DOHH2 (cell line): ENCODE measurements around the gene GNLY.
"Not testable (repeated sequence)": the region's sequence is repeated elsewhere in the genome, so short reads cannot be mapped to it uniquely, and the experiment has no call there.

Experiments
- H3F3A ChIP-seq: fragments of 200-600 bp; sonication (generic), shearing (Covaris generic); 2 replicates; pipeline ENCODE4 v1.6.0; 2016; ENCODE audit warnings: antibody characterized with exemption, mild to moderate bottlenecking; ENCODE audit not compliant: control insufficient read depth, insufficient read depth
- H3K27ac ChIP-seq: fragments of 200-600 bp; sonication (generic); 2 replicates; pipeline ENCODE4 v1.5.1; 2014; ENCODE audit warnings: low read depth, mild to moderate bottlenecking, low read length, moderate library complexity
- H3K27me3 ChIP-seq: fragments of 200-600 bp; sonication (generic); 2 replicates; pipeline ENCODE4 v1.6.1; 2014; ENCODE audit warnings: mild to moderate bottlenecking, low read length, mixed read lengths; ENCODE audit not compliant: control insufficient read depth
- H3K36me3 ChIP-seq: fragments of 200-600 bp; sonication (generic); 2 replicates; pipeline ENCODE4 v1.6.1; 2014; ENCODE audit warnings: mild to moderate bottlenecking, low read length, moderate library complexity, mixed read lengths; ENCODE audit not compliant: control insufficient read depth
- H3K4me1 ChIP-seq: fragments of 200-600 bp; sonication (generic); 2 replicates; pipeline ENCODE4 v1.6.1; 2014; ENCODE audit warnings: mild to moderate bottlenecking, low read length, mixed read lengths; ENCODE audit not compliant: control insufficient read depth
- H3K4me2 ChIP-seq: fragments of 200-600 bp; sonication (generic); 2 replicates; pipeline ENCODE4 v1.6.0; 2014; ENCODE audit warnings: mild to moderate bottlenecking, low read length, moderate library complexity
- H3K4me3 ChIP-seq: fragments of 200-600 bp; sonication (generic); 2 replicates; pipeline ENCODE4 v1.5.1; 2014; ENCODE audit warnings: mild to moderate bottlenecking, low read length, mixed read lengths
- H3K79me2 ChIP-seq: fragments of 200-600 bp; sonication (generic); 2 replicates; pipeline ENCODE4 v1.6.1; 2014; ENCODE audit warnings: mild to moderate bottlenecking, low read length, mixed read lengths; ENCODE audit not compliant: control insufficient read depth
- H3K9me2 ChIP-seq: fragments of 200-600 bp; sonication (generic); replicated peaks from 2 replicates; pipeline ENCODE4 v1.6.1; 2014; ENCODE audit warnings: mild to moderate bottlenecking, low read length, mixed read lengths; ENCODE audit not compliant: control insufficient read depth
- H3K9me3 ChIP-seq: fragments of 200-600 bp; sonication (generic); 2 replicates; pipeline ENCODE4 v1.6.1; 2014; ENCODE audit warnings: antibody characterized with exemption, low read length, mixed read lengths; ENCODE audit not compliant: control insufficient read depth, insufficient read depth
- H4K20me1 ChIP-seq: fragments of 200-600 bp; sonication (generic); 2 replicates; pipeline ENCODE4 v1.6.0; 2014; ENCODE audit warnings: low read depth, mild to moderate bottlenecking, antibody characterized with exemption, low read length, moderate library complexity; ENCODE audit not compliant: control insufficient read depth, insufficient read depth
- EZH2phosphoT487 ChIP-seq: fragments of 200-600 bp; sonication (generic); IDR thresholded peaks from 2 replicates; pipeline ENCODE4 v1.6.1; 2017; ENCODE audit warnings: borderline replicate concordance, mild to moderate bottlenecking, antibody characterized with exemption, low read length, moderate library complexity, mixed read lengths
- TF ChIP-seq, protein P1 (sequence below): fragments of 200-600 bp; sonication (generic); IDR thresholded peaks from one replicate; pipeline ENCODE4 v1.5.1; 2014; ENCODE audit warnings: antibody characterized with exemption, mild to moderate bottlenecking, low read depth, low read length; ENCODE audit not compliant: poor library complexity, severe bottlenecking

GNLY gene

DNA sequence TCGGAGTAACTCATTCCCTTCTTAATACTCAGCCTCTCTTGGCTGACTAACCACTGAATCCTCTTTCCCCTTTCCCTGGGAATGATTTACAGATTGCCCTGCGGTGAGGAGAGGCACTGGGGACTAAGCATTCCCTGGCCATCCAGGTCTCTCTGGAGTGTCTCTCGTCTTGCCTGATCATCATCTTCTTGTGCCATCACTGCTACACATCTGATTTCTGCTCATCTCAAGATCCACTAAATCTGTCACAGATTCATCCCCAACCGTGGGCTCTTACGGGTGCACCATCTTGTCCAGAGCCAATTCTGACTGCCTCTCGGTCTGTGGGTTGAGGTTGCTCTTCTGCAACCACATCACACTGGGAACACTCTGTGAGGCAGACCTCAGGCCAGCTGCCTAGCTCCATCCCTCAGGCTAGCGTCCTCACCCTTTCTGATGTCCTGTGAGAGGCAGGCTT, 38.2 kb upstream of the GNLY start:
- TF ChIP-seq, protein P1, sequence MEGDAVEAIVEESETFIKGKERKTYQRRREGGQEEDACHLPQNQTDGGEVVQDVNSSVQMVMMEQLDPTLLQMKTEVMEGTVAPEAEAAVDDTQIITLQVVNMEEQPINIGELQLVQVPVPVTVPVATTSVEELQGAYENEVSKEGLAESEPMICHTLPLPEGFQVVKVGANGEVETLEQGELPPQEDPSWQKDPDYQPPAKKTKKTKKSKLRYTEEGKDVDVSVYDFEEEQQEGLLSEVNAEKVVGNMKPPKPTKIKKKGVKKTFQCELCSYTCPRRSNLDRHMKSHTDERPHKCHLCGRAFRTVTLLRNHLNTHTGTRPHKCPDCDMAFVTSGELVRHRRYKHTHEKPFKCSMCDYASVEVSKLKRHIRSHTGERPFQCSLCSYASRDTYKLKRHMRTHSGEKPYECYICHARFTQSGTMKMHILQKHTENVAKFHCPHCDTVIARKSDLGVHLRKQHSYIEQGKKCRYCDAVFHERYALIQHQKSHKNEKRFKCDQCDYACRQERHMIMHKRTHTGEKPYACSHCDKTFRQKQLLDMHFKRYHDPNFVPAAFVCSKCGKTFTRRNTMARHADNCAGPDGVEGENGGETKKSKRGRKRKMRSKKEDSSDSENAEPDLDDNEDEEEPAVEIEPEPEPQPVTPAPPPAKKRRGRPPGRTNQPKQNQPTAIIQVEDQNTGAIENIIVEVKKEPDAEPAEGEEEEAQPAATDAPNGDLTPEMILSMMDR, result no peak
- no peak for TF ChIP-seq EZH2phosphoT487
- Histone ChIP-seq H3K9me2 (no peaks in the 10 kb centered on the region), H3K9me3 (no peaks in the 10 kb centered on the region), H3K4me2 (no peak overlapping the region), H3F3A (no peaks in the 10 kb centered on the region), H3K4me3 (no peak overlapping the region), H3K36me3 (peaks cover 27% of the 10 kb centered on the region), H3K4me1 (no peaks in the 10 kb centered on the region), H3K79me2 (no peaks in the 10 kb centered on the region), H4K20me1 (no peaks in the 10 kb centered on the region), H3K27ac (no peak overlapping the region), H3K27me3 (no peaks in the 10 kb centered on the region)

DNA sequence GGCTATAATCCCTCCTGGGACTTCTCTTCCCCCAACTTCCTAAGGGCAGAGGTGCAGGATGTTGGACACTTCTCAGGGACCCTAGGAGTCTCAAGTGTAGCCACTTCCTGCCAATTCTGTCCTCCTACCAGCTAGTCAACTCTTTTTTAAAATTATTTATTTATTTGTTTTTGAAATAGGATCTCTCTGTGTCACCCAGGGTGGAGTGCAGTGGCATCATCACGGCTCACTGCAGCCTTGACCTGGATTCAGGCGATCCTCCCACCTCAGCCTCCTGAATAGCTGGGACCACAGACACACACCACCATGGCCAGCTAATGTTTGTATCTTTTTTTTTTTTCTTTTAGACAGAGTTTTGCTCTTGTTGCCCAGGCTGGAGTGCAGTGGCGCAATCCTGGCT, 37.7 kb upstream of the GNLY start:
- Histone ChIP-seq H3K4me3 (no peak overlapping the region), H3K4me1 (no peaks in the 10 kb centered on the region), H4K20me1 (no peaks in the 10 kb centered on the region), H3K27ac (no peak overlapping the region), H3K79me2 (no peaks in the 10 kb centered on the region), H3K9me2 (no peaks in the 10 kb centered on the region), H3K9me3 (no peaks in the 10 kb centered on the region), H3K36me3 (peaks cover 22% of the 10 kb centered on the region), H3K27me3 (no peaks in the 10 kb centered on the region), H3K4me2 (no peak overlapping the region), H3F3A (no peaks in the 10 kb centered on the region)
- TF ChIP-seq, protein P1, result no peak
- TF ChIP-seq EZH2phosphoT487, result no peak

DNA sequence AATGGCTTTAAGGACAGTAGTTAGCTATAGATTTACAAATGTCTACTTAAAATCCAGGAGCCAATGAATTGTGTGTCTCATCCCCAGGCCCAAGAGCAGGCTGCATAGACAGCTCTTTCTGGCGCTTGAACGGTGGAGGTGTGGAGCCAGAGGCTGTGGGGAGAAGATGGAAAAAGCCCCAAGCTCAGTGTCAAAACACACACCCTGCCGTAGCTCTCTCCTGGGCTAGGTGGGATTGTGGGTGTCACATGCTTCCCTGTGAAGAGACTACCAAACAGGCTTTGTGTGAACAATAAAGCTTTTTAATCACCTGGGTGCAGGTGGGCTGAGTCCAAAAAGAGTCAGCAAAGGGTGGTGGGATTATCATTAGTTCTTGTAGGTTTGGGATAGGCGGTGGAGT, 36.8 kb upstream of the GNLY start:
- H3K36me3 ChIP-seq, result peaks cover 15% of the 10 kb centered on the region
- H3K9me2 ChIP-seq, result not testable (repeated sequence)

DNA sequence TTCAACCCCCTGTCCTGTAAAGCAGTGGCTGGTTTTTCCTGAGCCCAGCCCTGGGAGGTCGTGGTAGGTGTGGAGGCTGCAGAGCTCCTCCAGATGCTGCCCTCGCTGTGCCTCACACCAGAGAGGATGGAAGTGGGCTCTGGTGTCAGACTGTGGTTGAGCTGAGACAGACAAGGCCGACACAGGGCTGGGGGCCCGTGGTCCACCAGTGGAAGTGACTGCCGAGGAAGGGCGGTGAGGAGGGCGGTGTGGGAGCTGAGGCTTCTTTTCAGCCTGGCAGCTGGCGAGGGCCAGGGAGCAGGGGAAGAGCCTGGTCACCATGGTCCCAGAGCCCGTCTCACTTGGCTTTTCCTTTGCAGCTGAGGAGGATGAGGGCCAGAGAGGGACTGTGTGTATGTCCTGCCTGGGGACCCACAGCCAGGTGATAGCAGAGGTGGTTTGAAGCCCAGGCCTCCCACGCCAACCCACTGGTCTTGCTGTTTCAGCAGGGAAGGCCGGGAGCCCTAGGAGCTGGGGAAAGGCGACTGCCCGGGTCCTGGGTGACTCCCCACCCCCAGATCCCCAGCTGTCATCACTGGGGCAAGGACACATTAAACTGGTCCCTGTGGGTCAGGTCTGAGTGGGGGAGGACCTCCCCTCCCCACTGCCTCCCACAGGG, 34.7 kb upstream of the GNLY start:
- H3K36me3 ChIP-seq, result peaks cover 5% of the 10 kb centered on the region
- no peaks in the 10 kb centered on the region for H3K27me3 ChIP-seq
- TF ChIP-seq, protein P1, result no peak
- TF ChIP-seq EZH2phosphoT487, result no peak
- no peaks in the 10 kb centered on the region for H3K9me2 ChIP-seq
- no peaks in the 10 kb centered on the region for H3K4me1 ChIP-seq
- no peaks in the 10 kb centered on the region for H3F3A ChIP-seq
- H3K4me3 ChIP-seq, result no peak overlapping the region
- no peak overlapping the region for H3K4me2 ChIP-seq
- no peaks in the 10 kb centered on the region for H3K9me3 ChIP-seq
- no peaks in the 10 kb centered on the region for H3K79me2 ChIP-seq
- H3K27ac ChIP-seq, result no peak overlapping the region
- no peaks in the 10 kb centered on the region for H4K20me1 ChIP-seq

More for the DNA sequence above, 36.8 kb upstream of the GNLY start:
- H3K4me3 ChIP-seq, H3K9me3 ChIP-seq, H3K79me2 ChIP-seq, H3K4me2 ChIP-seq, H3K27ac ChIP-seq, H4K20me1 ChIP-seq, H3F3A ChIP-seq, H3K4me1 ChIP-seq, H3K27me3 ChIP-seq: not testable (repeated sequence)

DNA sequence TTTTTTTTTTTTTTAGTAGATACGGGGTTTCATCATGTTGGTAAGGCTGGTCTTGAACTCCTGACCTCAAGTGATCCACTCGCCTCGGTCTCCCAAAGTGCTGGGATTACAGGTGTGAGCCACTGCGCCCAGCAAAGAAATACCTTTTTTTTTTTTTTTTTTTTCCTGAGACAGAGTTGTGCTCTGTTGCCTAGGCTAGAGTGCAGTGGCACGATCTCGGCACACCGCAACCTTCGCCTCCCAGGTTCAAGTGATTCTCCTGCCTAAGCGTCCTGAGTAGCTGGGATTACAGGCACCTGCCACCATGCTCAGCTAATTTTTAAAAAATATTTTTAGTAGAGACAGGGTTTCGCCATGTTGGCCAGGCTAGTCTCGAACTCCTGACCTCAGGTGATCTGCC, 33.9 kb upstream of the GNLY start:
- H3K4me2 ChIP-seq, H3K79me2 ChIP-seq, H3K4me3 ChIP-seq, H3K9me3 ChIP-seq, H3F3A ChIP-seq, H4K20me1 ChIP-seq, H3K27ac ChIP-seq, H3K36me3 ChIP-seq, H3K9me2 ChIP-seq, H3K27me3 ChIP-seq, H3K4me1 ChIP-seq: not testable (repeated sequence)
